ENCODE data around the gene GREM2.

GREM2 gene

GRCh38 chr1:240555524-240555923 lies 56.4 kb downstream of the GREM2 start:
- DNase-seq: no peak

DNA sequence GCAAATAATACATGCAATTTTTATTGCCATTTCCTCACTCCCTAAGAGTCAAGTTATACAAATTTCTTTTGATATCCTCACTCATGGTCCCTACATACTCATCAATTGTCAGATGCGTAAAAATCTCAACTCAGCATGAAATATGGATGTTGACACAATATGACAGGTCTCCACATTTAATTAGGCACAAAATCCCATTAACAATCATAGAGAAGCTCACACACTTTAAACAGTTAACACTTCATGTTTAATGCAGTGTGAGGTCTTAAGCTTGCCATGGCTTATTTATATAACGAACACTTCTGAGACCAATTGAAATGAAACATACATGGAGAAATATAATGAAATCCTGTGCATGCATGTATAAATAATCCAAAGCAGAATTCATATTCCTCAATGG lies 58.6 kb downstream of the GREM2 start:
- no peak for DNase-seq

DNA sequence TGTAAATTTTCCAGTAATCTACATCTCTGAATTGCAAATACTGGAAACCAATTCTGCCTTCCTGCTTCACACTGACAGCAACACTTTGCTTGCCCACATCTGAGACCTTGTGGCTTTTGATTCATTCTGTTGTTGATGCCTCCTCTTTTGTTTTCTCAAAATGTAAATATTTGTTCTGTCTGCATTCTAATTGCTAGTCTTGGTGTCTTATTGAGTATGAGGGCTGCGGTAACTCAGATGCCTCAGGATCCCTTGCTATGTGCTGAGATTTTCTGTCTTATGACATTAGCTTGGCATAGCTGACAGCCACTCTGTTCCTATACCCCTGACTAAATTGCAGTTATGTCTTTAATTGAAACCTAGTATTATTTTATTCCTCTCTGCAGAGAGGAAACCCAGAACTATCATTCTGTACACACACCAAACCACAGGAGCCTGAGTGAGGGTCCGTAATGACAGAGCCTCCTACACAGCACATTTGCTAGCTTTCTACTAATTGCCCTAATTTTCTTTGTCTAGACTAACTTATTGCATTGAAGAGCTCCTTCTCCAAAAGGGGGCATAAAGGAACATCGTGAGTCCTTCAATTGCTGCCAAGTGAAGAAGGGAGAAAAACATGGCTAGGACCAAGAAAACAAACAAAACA lies 72.1 kb downstream of the GREM2 start:
- no peak for DNase-seq

DNA sequence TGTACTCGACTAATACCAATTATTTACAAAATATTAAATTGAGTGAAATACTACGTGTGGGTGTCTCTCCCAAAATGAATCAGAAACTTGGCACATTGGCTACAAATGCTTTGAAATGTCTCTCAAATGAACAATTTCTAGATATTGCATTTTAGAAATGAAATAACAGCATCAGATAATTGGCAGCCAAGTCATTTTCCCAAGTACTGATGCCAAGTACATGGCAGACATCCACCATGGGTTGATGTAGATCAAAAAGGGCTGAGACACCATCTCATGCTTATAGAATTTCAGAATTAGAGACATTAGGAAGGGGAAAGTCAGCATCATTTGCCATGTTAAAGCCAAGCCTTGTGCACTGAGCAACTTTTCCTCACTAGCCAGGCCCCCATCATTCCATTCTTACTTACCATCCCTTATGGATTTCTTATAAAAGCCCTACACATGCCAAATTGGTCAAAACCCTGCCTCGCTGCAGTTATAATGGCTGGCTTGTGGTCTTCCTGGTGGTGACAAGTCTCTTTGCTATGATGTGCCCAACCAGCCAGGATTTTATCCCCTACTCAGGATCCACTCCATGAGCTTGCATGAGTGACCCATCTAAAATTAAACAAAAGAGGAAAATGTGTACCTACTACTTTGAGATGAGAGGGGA lies 73.1 kb downstream of the GREM2 start:
- no peak for DNase-seq

DNA sequence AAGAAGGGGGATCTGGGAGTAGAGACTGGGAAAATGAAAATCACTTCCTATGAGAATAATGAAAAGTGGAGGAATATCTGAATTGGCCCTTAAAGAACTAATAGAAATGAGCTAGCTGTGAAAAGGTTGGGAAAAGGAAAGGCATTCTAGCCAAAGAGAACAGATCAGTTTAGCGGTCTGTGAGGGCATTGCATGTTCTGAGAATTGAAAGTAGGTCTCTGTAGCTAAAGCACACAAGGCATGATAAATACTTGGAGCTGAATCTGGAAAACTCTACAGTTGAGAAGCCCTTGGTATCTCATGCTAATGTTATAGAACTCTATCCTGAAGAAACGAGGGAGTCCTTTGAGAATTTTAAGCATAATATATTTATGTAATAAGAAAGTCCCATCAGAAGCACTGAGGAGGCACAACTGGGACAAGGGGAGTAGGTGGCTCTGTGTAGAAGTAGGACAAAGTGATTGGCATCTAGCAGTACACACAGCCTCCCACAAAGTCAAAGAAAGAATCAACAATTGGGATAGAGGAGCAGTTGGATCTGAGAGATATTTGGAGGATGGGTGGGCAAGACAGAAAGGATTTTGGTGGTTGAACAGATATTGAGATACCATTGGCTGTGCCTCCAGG lies 78.7 kb downstream of the GREM2 start:
- DNase-seq: no peak

- no peak for DNase-seq
Observed at GRCh38 chr1:240528591-240528990, 83.4 kb downstream of the GREM2 start.

DNA sequence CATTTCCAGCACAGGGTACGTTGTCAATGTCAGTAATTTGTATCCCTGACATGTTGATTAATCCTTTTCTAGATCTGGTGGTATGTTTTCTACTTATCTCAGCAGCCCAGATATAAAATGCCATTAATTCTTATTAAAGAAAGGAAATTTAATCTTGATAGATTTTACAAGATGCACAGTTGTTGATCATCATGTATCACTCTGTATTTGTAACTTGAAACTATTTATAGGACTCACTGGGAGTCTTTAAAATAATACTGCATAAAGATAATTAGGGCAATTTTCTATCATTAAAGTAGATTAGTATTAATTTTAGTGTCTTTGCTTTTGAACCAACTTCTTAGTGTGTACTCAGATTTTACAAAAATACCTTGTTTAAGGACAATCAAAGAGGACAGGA lies 84.9 kb downstream of the GREM2 start:
- no peak for DNase-seq

DNA sequence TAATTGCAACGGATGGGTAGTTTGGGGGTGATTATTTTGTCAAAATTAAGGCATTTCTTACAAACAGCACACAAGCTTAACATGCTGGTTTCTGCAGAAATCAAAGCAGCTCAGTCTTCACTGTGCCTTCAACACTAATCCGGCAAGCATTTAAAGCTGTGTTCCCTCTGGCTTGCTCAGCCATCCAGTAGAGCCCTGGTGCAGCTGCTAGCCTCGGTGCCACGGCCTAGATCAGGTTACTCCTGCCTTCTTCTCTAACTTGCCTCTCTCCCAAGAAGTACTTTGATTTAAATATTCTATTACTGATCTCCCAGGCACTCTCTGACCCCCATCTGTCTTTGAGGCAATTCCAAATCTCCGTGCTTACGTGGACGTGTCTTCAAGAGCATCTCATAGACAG lies 85.6 kb downstream of the GREM2 start:
- no peak for DNase-seq

DNA sequence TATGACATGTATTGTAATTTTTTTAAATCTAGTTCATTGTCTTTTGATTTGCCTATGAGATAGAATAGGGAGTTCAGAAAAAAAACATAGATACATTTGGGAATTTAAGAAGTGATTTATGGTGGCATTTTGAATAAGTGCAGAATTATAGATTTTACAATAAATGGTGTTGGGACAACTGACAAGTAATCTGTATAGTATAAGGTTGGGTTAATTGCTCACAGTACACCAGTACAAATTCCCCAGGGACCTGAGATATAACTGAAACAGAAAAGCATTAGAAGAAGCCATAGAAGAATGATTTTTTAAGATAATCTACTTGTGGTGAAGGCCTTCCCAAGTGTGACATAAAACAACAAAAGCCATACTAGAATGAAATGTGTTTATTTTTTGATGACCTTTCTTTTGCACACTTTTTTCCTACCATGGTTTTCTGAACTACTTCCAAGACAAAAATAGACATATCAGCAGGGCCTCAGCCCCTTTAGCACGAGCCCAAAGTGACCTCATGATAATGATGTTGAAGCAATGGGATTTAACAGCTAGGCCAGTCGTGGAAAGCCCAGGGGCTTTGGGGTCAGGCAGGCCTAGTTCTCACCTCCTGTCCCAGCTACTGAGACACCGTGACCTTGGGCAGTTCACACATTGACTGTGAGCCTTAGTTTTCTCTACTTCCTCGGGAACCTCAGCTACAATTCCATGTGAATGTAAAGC lies 87.4 kb downstream of the GREM2 start:
- no peak for DNase-seq

- DNase-seq: no peak
Observed at GRCh38 chr1:240522122-240522822, 89.7 kb downstream of the GREM2 start.

DNA sequence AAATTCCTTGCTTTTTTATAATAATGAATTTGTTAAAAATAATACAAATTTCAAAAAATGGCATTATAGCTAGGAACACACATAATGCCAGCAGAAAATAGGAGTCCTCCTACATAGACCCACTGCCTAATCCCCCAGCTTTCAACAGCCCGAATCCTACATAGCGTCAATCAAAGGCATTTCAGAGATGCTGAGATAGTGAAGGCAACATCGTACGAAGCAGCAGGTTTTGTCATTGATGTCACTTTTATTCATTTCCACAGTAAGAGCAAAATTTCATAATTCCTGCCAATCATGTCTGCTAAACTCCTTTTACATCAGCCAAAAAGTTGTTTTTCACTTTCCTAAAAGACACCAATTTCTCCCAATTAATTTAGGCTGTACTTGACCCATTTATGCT lies 94.1 kb downstream of the GREM2 start:
- no peak for DNase-seq

DNA sequence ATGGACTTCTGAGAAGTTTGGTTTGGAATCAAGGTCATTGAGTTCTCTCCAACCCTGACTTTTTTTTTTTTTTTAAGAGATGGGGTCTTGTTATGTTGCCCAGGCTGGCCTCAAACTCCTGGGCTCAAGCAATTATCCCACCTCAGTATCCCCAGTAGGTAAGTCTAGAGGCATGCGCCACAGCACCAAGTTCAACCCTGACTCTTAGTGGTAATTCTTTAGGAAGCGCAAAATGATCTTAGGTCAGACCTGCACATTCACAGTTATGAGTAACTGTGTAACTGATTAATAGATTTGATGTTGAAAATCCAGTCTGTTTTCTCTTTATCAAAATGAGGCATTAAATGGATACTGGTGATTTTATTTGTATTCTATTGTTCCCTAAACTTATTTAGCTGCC lies 95.9 kb downstream of the GREM2 start:
- DNase-seq: no peak

GRCh38 chr1:240515505-240515904 lies 96.5 kb downstream of the GREM2 start:
- DNase-seq: peak; percentile 40

DNA sequence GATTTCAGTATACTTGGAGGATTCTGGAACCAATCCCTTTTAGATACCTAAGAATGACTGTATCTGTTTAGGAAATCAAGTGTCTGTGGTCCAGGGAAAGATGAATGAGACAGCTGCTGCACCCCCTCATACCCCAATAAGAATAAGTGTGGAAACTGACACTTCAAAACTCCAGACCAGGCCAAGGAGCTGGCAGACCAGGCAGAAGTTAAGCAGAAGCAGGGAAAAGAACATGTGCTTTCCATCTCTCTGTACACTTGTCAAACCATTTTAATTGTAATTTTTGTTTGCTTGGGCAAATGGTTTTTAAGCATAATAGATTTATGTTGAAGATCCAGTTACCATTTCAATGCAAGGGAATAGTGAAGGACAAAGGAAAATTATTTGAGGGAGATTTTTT lies 100.2 kb downstream of the GREM2 start:
- no peak for DNase-seq

DNA sequence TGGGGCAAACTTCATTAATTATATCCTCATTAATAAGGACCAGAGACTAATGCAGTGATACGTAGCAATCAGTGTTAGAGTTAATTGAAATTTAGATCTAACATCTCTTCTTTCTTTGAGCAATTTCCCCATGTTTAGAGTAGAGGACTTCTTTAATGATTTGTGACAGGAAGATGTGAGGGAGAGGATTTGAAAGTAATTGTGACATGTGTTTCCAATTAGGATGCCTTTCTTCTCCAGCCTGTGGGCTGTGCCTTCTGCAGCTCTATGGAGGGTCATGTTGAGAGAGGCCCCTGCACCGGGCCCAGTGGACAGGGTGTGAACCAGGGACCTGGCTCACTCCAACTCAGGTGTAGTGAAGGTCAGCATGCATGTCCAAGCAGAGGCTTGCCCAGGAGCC lies 103.0 kb downstream of the GREM2 start:
- no peak for DNase-seq

GRCh38 chr1:240508201-240508600 lies 103.8 kb downstream of the GREM2 start:
- DNase-seq: no peak

DNA sequence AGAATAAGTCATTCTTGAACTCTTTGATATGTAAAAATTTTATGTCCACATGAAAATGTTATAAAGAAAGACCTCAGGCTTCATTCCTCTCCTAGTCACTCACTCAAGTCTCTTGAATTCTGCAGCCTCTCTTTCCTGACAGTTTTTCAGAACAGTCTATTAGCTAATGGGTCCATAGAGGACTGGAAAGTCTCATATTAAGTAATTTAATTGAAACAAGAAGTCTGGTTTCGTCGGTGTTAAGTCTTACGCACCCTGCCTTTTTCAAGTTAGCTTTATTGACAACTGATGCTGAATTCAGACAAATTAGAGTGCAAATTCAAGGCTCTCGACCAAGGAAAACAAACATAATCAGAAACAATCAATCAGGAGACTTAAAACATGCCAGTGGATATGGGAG lies 105.8 kb downstream of the GREM2 start:
- no peak for DNase-seq

DNA sequence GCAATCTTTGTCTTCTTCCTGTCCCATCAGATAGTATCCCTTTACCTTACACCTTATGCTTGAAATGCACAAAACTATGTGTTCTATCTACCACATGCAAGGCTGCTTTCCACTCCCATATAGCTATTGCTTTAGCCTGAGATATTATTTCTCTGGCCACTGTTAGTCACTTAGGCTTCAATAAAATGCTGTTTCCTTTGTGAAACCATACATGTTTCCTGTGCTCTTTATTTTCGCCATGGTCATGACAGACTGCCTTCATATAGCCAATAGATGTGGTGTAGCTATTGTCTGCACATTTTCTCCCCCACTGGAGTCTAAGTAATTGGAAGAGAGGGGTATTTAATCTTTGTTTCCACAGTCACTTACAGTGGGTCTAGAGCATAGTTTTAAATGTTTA lies 108.4 kb downstream of the GREM2 start:
- DNase-seq: no peak

DNA sequence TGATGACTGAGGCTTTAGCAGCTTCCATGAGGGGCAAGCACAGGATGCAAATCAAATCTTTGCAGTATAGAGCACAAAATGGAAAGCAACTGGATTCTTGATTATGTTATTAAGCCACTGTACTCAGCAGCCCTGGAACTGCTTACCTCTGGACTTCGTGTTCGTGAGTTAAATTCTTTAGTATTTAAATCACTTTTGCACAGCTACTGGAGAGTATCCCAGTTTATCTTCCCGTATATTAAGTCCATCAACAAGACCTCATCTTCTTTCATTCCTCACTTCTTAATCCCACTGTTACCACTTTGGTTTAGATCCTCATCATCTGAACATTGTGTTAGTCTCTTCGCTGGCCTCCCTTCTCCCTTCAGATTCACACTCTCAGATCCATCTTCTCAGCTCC lies 108.9 kb downstream of the GREM2 start:
- DNase-seq: no peak

- DNase-seq: peak; percentile 3
Observed at GRCh38 chr1:240501115-240501514, 110.8 kb downstream of the GREM2 start.

GRCh38 chr1:240500647-240501046 lies 111.3 kb downstream of the GREM2 start:
- no peak for DNase-seq

DNA sequence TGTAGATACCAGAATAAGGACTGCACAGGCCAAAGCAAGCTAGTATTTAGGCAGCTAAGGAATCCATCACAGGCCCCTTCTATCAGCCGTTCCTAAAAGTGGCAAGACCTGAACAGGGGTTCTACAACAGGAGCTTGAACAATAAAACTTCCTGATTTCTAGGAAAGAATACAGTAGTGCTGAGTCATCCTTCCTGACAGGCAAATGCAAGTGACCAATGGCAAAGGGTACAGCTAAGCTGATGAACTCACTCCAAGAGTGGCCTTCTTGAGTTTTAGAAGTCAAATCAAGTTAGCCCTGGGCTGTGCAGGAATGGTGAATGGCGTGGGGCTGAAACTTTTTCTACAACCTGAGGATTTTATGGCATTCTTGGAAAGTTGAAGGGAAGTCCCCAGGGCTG lies 112.9 kb downstream of the GREM2 start:
- no peak for DNase-seq

GRCh38 chr1:240498335-240498734 lies 113.6 kb downstream of the GREM2 start:
- no peak for DNase-seq
